GM13977 (cell line): ENCODE results near the gene RHBG.
"Not testable (repeated sequence)": the region's sequence is repeated elsewhere in the genome, so short reads cannot be mapped to it uniquely, and the experiment has no call there.

Source experiments
- DNase-seq: peaks from one replicate; pipeline ENCODE4 v3.0.0; 2012; ENCODE audit warnings: low spot score
- in situ Hi-C: fragments of 300-500 bp; cut with MboI; formaldehyde crosslinking; loops from one replicate; pipeline ENCODE4 v1.12.0; 2022; ENCODE audit warnings: low sequenced_read_pairs, low pct_unique_long_range_greater_than_20kb, mixed read lengths, inconsistent platforms; ENCODE audit not compliant: unreplicated experiment
- TF ChIP-seq, protein P1 (sequence below): IDR thresholded peaks from 2 replicates; pipeline ENCODE4 v1.5.1; 2012; ENCODE audit warnings: mild to moderate bottlenecking, control low read depth; ENCODE audit not compliant: insufficient read depth; ENCODE audit errors: extremely low read depth, missing control alignments

RHBG gene, protein sequence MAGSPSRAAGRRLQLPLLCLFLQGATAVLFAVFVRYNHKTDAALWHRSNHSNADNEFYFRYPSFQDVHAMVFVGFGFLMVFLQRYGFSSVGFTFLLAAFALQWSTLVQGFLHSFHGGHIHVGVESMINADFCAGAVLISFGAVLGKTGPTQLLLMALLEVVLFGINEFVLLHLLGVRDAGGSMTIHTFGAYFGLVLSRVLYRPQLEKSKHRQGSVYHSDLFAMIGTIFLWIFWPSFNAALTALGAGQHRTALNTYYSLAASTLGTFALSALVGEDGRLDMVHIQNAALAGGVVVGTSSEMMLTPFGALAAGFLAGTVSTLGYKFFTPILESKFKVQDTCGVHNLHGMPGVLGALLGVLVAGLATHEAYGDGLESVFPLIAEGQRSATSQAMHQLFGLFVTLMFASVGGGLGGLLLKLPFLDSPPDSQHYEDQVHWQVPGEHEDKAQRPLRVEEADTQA

DNA sequence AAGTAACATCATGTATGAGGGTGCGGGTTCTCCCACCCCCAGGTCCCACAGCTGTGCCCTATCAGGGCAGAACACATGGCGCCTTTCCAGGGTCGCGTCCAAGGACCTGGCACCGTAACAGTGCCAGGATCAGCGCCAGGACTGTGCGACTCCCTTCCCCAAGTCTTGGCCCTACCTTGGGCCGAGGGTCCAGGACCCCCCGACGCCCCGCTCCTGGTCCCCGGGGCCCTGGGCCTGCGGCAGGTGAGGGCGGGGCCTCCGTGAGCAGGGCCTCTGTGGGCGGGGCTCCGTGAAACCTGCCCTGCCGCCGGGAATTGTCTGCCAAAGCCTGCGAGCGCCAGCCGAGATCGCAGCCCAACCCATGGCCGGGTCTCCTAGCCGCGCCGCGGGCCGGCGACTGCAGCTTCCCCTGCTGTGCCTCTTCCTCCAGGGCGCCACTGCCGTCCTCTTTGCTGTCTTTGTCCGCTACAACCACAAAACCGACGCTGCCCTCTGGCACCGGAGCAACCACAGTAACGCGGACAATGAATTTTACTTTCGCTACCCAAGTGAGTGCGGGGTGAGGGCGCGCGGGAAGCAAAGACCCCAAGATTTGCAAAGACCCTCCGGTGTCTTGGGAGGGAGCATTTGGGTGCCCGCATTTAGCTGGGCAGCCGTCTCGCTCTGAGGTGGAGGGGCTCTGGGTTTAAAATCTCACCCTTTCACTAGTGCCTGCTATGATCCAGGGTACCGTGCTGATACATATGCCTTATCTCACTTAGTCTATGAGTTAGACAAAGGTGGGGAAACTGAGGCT, at the start of gene RHBG:
TSS of gene RHBG (plus strand) at position 323 of the 796 bp plus-strand sequence. CDS start at position 362, 39 bp downstream.
- no peak for DNase-seq
- TF ChIP-seq, protein P1, sequence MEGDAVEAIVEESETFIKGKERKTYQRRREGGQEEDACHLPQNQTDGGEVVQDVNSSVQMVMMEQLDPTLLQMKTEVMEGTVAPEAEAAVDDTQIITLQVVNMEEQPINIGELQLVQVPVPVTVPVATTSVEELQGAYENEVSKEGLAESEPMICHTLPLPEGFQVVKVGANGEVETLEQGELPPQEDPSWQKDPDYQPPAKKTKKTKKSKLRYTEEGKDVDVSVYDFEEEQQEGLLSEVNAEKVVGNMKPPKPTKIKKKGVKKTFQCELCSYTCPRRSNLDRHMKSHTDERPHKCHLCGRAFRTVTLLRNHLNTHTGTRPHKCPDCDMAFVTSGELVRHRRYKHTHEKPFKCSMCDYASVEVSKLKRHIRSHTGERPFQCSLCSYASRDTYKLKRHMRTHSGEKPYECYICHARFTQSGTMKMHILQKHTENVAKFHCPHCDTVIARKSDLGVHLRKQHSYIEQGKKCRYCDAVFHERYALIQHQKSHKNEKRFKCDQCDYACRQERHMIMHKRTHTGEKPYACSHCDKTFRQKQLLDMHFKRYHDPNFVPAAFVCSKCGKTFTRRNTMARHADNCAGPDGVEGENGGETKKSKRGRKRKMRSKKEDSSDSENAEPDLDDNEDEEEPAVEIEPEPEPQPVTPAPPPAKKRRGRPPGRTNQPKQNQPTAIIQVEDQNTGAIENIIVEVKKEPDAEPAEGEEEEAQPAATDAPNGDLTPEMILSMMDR: no peak
- in situ Hi-C loops: no loop called here

DNA sequence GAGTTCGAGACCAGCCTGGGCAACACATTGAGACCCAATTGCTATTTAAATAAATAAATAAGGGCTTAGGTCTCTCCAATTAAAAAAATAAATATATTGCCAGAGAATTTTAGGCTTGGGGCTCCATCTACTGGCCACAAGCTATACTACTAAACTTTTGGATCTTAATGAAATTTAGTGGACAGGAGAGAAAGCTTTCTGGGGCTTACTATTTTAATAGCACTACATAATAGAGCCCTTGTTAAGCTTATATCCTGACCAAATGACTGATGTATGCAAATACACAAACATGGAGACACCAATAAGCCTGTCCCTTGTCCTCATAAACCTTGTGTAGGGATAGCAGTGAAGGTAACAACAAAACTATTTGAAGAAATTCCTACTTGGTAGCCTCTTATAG, 49.3 kb upstream of the RHBG start:
- no peak for DNase-seq
- in situ Hi-C loops: loop anchor here (10.0 kb wide), 1 partner anchor 225 kb away; no protein-coding TSS in a partner anchor
- TF ChIP-seq, protein P1: peak; percentile 46

DNA sequence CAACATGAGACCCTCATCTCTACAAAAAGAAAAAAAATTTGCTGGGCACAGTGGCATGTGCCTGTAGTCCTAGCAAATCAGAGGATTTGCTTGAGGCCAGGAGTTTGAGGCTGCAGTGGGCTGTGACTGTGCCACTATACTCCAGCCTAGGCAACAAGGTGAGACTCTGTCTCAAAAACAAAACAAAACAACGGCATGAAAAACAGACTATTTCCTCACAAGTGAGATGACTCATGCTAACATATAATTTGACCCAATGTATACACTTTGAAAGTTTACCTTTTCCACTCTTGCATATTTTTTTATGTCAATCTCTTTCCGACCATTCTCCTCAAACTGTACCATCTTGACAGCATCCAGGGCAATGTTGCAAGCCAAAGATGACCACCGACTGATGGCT, 48.5 kb upstream of the RHBG start:
- in situ Hi-C loops: no loop called here
- TF ChIP-seq, protein P1: no peak
- DNase-seq: no peak

DNA sequence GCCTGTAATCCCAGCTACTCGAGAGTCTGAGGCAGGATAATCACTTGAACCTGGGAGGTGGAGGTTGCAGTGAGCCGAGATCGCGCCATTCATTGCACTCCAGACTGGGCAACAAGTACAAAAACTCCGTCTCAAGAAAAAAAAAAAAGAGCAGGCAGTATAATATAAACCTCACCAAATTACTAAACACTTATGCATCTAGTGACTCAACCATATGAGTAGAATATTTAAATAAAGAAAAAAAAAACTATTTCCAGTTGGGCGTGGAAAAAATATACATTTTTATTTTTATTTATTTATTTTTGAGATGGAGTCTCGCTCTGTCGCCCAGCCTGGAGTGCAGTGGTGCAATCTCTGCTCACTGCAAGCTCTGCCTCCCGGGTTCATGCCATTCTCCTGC, 45.8 kb upstream of the RHBG start:
- DNase-seq, in situ Hi-C loops: not testable (repeated sequence)

DNA sequence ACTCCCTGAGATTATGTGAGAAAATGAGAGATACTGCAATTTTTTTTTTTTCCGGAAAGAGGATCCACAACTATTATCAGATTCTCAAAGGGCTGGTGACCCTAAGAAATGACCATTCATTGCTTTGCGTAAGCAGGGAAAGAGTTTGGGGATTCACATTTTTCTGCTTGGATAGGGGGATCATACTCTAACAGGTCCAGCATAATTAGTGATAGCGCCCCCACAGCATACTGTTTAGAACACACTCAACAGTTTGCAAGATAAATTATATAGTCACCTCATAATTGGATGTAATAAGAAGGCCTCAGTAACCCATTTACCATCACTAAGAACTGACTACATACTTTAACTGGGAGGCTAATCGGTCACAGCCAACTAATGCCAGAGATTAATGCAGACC, 32.8 kb upstream of the RHBG start:
- TF ChIP-seq, protein P1: peak; percentile 28
- in situ Hi-C loops: no loop called here
- DNase-seq: no peak

DNA sequence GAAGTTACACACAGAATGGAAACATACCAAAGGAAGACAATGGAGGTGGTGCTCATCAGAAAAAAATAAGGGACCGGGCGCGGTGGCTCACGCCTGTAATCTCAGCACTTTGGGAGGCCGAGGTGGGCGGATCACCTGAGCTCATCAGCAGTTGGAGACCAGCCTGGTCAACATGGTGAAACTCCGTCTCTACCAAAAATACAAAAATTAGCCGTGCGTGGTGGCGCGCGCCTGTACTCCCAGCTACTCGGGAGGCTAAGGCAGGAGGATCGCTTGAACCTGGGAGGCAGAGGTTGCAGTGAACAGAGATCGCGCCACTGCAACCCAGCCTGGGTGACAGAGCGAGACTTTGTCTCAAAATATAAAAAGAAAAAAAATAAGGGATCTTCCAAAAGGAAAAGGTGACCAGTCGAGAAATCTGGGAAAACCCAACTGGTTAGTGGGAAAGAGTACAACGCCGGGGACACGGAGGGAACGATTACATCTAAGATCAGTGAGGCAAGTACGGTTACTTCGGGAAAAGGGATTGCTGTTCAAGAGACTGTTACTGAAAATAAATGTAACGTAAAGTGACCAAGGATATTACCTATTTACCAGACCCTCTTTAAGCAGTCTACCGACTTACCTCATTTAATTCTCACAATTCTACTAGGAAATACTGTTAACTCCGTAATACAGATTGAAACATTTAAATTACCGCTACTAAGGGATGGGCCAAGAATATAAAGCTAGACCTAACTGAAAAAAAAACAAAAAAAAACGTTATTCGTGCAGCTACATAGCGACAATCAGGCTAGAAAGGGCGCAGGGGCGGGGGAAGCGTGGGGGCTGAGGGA, 31.7 kb upstream of the RHBG start:
- in situ Hi-C loops: no loop called here
- TF ChIP-seq, protein P1: no peak
- DNase-seq: no peak
